ENCODE measurements around the gene XXYLT1.
"Not testable (repeated sequence)": the region's sequence is repeated elsewhere in the genome, so short reads cannot be mapped to it uniquely, and the experiment has no call there.

Gene XXYLT1, protein sequence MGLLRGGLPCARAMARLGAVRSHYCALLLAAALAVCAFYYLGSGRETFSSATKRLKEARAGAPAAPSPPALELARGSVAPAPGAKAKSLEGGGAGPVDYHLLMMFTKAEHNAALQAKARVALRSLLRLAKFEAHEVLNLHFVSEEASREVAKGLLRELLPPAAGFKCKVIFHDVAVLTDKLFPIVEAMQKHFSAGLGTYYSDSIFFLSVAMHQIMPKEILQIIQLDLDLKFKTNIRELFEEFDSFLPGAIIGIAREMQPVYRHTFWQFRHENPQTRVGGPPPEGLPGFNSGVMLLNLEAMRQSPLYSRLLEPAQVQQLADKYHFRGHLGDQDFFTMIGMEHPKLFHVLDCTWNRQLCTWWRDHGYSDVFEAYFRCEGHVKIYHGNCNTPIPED

DNA sequence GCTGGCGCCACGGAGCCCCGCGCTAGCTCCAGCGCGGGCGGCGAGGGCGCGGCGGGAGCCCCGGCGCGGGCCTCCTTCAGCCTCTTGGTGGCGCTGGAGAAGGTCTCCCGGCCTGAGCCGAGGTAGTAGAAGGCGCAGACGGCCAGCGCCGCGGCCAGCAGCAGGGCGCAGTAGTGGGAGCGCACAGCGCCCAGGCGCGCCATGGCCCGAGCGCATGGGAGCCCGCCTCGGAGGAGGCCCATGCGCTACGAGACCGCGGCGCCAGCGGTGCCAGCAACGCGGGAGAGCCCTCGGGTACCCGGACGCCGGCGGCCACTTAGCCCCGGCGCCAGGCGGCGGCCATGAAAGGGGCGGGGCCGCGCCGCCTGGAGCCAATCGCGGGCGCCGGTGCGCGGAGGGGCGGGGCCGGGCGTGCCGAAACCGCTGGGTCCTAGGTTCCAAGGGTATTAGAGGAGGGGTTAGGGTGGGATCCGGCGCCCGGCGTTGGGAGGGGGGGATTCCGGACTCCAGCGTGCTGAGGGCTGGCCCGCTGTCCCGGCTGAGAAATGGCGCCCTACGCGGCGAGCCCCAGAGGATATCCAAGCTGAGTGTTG lies at the start of gene XXYLT1:
TSS of gene XXYLT1 (minus strand) at position 343 of the 593 bp plus-strand sequence. CDS start at position 242, 101 bp downstream.
- no peaks in the 10 kb centered on the region for H3K27me3 ChIP-seq (ENCODE audit: control insufficient read depth in 5 of 5, insufficient read depth in 4 of 5, low read length in 5 of 5)
- H3K27ac ChIP-seq (ENCODE audit: low read depth, low read length), result peak within 1 kb of the TSS; percentile 73

DNA sequence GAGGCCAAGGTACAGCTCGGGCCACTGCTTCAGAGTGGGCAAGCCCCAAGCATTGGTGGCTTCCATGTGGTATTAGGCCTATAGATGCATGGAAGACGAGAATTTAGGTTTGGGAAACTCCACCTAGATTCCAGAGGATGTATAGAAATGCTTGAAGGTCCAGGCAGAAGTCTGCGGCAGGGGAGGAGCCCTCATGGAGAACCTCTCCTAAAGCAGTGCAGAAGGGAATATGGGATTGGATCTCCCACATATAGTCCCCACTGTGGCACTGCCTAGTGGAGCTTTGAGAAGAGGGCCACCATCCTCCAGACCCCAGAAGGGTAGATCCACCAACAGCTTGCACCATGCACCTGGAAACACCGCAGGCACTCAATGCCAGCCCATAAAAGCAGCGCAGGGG lies 48.1 kb upstream of the XXYLT1 start:
- Histone ChIP-seq H3K27me3 (ENCODE audit: control insufficient read depth in 5 of 5, insufficient read depth in 4 of 5, low read length in 5 of 5) (no peaks in the 10 kb centered on the region), H3K9ac (ENCODE audit: low read length in 5 of 5) (no peak overlapping the region), H3K27ac (ENCODE audit: low read depth, low read length) (no peak overlapping the region), H3K4me3 (ENCODE audit: low read depth in 1 of 5, low read length in 5 of 5) (no peak overlapping the region), H3K4me1 (ENCODE audit: control insufficient read depth in 5 of 5, insufficient read depth in 5 of 5, low read length in 5 of 5) (no peaks in the 10 kb centered on the region), H3K36me3 (ENCODE audit: control insufficient read depth in 5 of 5, insufficient read depth in 5 of 5, low read length in 5 of 5) (peaks cover 10 to 21% (median 12%) of the 10 kb centered on the region in 5 donors), H3K9me3 (ENCODE audit: control insufficient read depth in 5 of 5, low read length in 5 of 5) (no peaks in the 10 kb centered on the region)

More for the DNA sequence above, at the start of gene XXYLT1:
- Histone ChIP-seq H3K9me3 (ENCODE audit: control insufficient read depth in 5 of 5, low read length in 5 of 5) (no peaks in the 10 kb centered on the region), H3K9ac (ENCODE audit: low read length in 5 of 5) (peak within 1 kb of the TSS in 4 of 5 donors; percentile 63 to 79 (median 67)), H3K36me3 (ENCODE audit: control insufficient read depth in 5 of 5, insufficient read depth in 5 of 5, low read length in 5 of 5) (peaks cover 0 to 9% (median 2%) of the 10 kb centered on the region in 5 donors), H3K4me3 (ENCODE audit: low read depth in 1 of 5, low read length in 5 of 5) (peak within 1 kb of the TSS; percentile 78 to 98 (median 86)), H3K4me1 (ENCODE audit: control insufficient read depth in 5 of 5, insufficient read depth in 5 of 5, low read length in 5 of 5) (peaks cover 6 to 29% (median 26%) of the 10 kb centered on the region in 5 donors)

DNA sequence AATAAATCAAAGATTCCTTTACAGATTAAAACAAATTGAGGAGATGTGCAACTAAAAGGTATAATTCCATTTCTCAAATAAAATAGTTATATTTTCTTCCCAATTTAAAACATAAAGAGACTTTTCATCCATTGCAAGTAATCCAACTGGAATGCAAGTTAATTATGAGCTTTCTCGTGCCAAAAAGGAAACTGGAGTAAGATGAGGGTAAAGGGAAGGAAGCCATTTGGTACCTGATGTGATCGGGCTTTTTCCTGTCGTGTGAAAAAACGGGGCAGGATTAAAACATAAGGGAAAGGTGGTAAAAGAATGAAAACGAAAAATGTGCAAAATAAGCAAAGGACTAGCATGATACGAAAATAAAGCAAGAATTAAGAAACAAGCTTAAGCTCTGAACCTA lies 41.8 kb upstream of the XXYLT1 start:
- no peak overlapping the region for H3K27ac ChIP-seq (ENCODE audit: low read depth, low read length)
- no peak overlapping the region for H3K9ac ChIP-seq (ENCODE audit: low read length in 5 of 5)
- H3K4me3 ChIP-seq (ENCODE audit: low read depth in 1 of 5, low read length in 5 of 5), result no peak overlapping the region
- no peaks in the 10 kb centered on the region for H3K27me3 ChIP-seq (ENCODE audit: control insufficient read depth in 5 of 5, insufficient read depth in 4 of 5, low read length in 5 of 5)
- peaks cover 0 to 8% (median 0%) of the 10 kb centered on the region in 5 donors for H3K4me1 ChIP-seq (ENCODE audit: control insufficient read depth in 5 of 5, insufficient read depth in 5 of 5, low read length in 5 of 5)
- no peaks in the 10 kb centered on the region for H3K9me3 ChIP-seq (ENCODE audit: control insufficient read depth in 5 of 5, low read length in 5 of 5)
- H3K36me3 ChIP-seq (ENCODE audit: control insufficient read depth in 5 of 5, insufficient read depth in 5 of 5, low read length in 5 of 5), result peaks cover 0 to 12% (median 0%) of the 10 kb centered on the region in 5 donors

DNA sequence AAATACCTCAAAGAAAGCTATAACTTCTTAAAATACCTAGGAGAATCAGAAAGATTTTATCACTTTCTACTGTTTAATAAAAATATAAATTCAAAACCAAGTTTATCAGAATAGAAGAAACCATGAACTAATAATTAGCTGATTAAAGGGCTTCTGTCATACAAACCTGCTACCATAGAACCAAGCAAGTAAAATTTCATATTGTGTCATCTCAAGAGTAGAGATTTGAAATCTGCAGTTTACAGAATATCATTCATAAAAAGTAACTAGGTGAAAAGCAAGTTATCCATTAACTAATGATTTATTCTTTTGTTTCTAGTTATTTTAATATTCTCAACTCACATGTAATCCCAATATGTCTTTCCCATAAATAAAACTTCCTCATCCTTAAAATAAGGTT lies 36.8 kb upstream of the XXYLT1 start:
- Histone ChIP-seq H3K4me3 (ENCODE audit: low read depth in 1 of 5, low read length in 5 of 5) (no peak overlapping the region), H3K27ac (ENCODE audit: low read depth, low read length) (no peak overlapping the region), H3K9me3 (ENCODE audit: control insufficient read depth in 5 of 5, low read length in 5 of 5) (no peaks in the 10 kb centered on the region), H3K36me3 (ENCODE audit: control insufficient read depth in 5 of 5, insufficient read depth in 5 of 5, low read length in 5 of 5) (peaks cover 15 to 30% (median 17%) of the 10 kb centered on the region in 5 donors), H3K4me1 (ENCODE audit: control insufficient read depth in 5 of 5, insufficient read depth in 5 of 5, low read length in 5 of 5) (peaks cover 0 to 4% (median 0%) of the 10 kb centered on the region in 5 donors), H3K27me3 (ENCODE audit: control insufficient read depth in 5 of 5, insufficient read depth in 4 of 5, low read length in 5 of 5) (no peaks in the 10 kb centered on the region), H3K9ac (ENCODE audit: low read length in 5 of 5) (no peak overlapping the region)

DNA sequence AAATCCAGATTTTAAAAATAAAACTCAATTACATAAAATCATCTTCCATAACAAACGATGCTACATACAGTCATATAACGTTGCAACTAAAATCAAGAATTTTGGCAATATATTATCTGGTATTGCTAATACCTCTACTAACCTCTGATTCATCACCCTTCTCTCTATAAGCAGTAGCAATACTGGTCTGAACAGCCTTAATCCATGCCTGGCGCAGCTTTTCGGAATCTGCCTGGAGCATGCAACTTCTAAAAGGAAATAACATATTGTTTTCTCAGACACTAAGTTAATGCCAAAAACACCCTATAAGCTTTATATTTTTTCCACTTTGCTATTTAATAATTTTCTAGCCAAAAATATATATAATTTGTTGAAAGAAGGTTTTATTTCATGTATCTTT lies 35.4 kb upstream of the XXYLT1 start:
- H3K36me3 ChIP-seq (ENCODE audit: control insufficient read depth in 5 of 5, insufficient read depth in 5 of 5, low read length in 5 of 5), result peaks cover 21 to 38% (median 24%) of the 10 kb centered on the region in 5 donors
- H3K27ac ChIP-seq (ENCODE audit: low read depth, low read length), result no peak overlapping the region
- H3K9ac ChIP-seq (ENCODE audit: low read length in 5 of 5), result no peak overlapping the region
- H3K27me3 ChIP-seq (ENCODE audit: control insufficient read depth in 5 of 5, insufficient read depth in 4 of 5, low read length in 5 of 5), result no peaks in the 10 kb centered on the region
- no peaks in the 10 kb centered on the region for H3K4me1 ChIP-seq (ENCODE audit: control insufficient read depth in 5 of 5, insufficient read depth in 5 of 5, low read length in 5 of 5)
- H3K4me3 ChIP-seq (ENCODE audit: low read depth in 1 of 5, low read length in 5 of 5), result no peak overlapping the region
- H3K9me3 ChIP-seq (ENCODE audit: control insufficient read depth in 5 of 5, low read length in 5 of 5), result no peaks in the 10 kb centered on the region

DNA sequence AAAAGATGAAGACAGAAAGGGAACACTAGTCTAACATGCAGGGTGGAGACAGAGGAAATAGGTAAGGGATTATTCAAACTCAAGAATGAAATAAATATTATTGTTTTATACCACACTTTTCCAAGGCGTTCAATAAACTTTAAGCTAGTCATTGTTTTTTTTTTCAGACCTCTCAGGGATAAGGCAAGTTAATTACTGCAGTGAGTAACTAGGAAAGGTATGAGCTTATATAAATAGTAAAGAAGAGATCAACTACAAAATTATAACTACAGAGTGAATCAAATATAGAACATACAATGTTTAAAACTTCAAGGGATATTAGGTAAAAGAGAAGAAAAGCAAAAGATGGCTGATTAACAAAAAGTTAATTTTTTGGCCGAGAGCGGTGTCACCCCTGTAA lies 31.5 kb upstream of the XXYLT1 start:
- peaks cover 21 to 50% (median 35%) of the 10 kb centered on the region in 5 donors for H3K36me3 ChIP-seq (ENCODE audit: control insufficient read depth in 5 of 5, insufficient read depth in 5 of 5, low read length in 5 of 5)
- H3K4me1 ChIP-seq (ENCODE audit: control insufficient read depth in 5 of 5, insufficient read depth in 5 of 5, low read length in 5 of 5), result no peaks in the 10 kb centered on the region
- H3K9me3 ChIP-seq (ENCODE audit: control insufficient read depth in 5 of 5, low read length in 5 of 5), result no peaks in the 10 kb centered on the region
- no peak overlapping the region for H3K9ac ChIP-seq (ENCODE audit: low read length in 5 of 5)
- H3K27ac ChIP-seq (ENCODE audit: low read depth, low read length), result no peak overlapping the region
- H3K4me3 ChIP-seq (ENCODE audit: low read depth in 1 of 5, low read length in 5 of 5), result no peak overlapping the region
- no peaks in the 10 kb centered on the region for H3K27me3 ChIP-seq (ENCODE audit: control insufficient read depth in 5 of 5, insufficient read depth in 4 of 5, low read length in 5 of 5)

DNA sequence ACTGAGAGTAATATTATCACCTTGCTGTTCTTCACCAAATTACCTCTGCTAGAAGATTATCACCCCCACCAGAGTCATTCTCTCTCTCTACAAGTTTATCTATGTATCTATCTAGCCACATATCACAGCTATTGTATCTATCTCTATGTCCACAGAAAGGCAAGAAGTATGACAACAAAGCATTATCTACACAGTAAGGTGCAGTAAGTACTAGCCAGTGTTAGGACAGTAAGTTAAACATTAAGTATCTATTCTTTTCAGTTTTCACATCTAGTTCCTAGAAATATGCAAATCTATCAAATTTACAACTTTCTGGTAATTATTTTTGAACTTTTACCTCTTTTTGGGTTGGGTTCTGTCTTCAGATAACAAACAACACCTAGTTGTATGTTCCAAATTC lies 26.5 kb upstream of the XXYLT1 start:
- Histone ChIP-seq H3K27me3 (ENCODE audit: control insufficient read depth in 5 of 5, insufficient read depth in 4 of 5, low read length in 5 of 5) (no peaks in the 10 kb centered on the region), H3K9me3 (ENCODE audit: control insufficient read depth in 5 of 5, low read length in 5 of 5) (no peaks in the 10 kb centered on the region), H3K36me3 (ENCODE audit: control insufficient read depth in 5 of 5, insufficient read depth in 5 of 5, low read length in 5 of 5) (peaks cover 17 to 52% (median 27%) of the 10 kb centered on the region in 5 donors), H3K9ac (ENCODE audit: low read length in 5 of 5) (no peak overlapping the region), H3K4me1 (ENCODE audit: control insufficient read depth in 5 of 5, insufficient read depth in 5 of 5, low read length in 5 of 5) (no peaks in the 10 kb centered on the region), H3K27ac (ENCODE audit: low read depth, low read length) (no peak overlapping the region), H3K4me3 (ENCODE audit: low read depth in 1 of 5, low read length in 5 of 5) (no peak overlapping the region)

DNA sequence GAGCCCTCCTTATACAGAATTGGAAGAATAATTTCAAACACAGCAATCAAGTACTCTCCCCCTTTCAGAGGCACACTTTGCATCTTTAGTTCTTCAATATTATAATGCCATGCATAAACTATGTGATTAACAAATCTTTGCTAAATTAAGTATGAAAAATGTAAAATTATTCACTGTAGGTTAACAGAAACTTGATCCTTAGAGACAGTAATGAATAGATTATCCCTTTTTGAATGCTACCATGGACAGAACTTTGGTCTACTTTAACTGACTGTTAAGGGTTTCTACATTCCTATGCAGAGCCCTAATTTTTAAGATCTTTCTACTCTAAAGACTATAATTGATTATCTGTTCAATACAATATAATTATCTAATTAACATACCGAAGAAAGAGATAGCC lies 25.7 kb upstream of the XXYLT1 start:
- Histone ChIP-seq H3K27me3 (ENCODE audit: control insufficient read depth in 5 of 5, insufficient read depth in 4 of 5, low read length in 5 of 5) (no peaks in the 10 kb centered on the region), H3K9me3 (ENCODE audit: control insufficient read depth in 5 of 5, low read length in 5 of 5) (no peaks in the 10 kb centered on the region), H3K4me1 (ENCODE audit: control insufficient read depth in 5 of 5, insufficient read depth in 5 of 5, low read length in 5 of 5) (no peaks in the 10 kb centered on the region), H3K9ac (ENCODE audit: low read length in 5 of 5) (no peak overlapping the region), H3K27ac (ENCODE audit: low read depth, low read length) (no peak overlapping the region), H3K36me3 (ENCODE audit: control insufficient read depth in 5 of 5, insufficient read depth in 5 of 5, low read length in 5 of 5) (peaks cover 17 to 56% (median 24%) of the 10 kb centered on the region in 5 donors), H3K4me3 (ENCODE audit: low read depth in 1 of 5, low read length in 5 of 5) (no peak overlapping the region)

DNA sequence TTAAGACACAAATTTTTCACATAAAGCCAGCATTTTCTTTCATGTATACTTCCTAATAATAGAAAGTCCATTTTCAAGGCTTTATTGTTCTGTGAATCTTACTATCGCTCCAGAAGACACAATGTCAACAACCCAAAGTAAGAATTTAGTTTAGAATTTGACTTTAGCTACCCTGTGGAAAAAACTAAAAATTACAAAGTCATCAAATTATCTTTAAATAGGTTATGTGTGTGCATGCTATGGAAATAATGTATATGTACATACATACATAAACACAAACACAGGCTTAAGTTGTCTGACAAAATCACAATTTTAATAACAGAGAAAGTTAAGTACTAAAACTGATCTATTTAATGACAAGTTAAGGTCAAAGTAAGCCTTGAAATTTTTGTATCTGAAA lies 20.2 kb upstream of the XXYLT1 start:
- H3K9ac ChIP-seq (ENCODE audit: low read length in 5 of 5), result no peak overlapping the region
- no peak overlapping the region for H3K4me3 ChIP-seq (ENCODE audit: low read depth in 1 of 5, low read length in 5 of 5)
- no peaks in the 10 kb centered on the region for H3K4me1 ChIP-seq (ENCODE audit: control insufficient read depth in 5 of 5, insufficient read depth in 5 of 5, low read length in 5 of 5)
- H3K36me3 ChIP-seq (ENCODE audit: control insufficient read depth in 5 of 5, insufficient read depth in 5 of 5, low read length in 5 of 5), result peaks cover 31 to 68% (median 38%) of the 10 kb centered on the region in 5 donors
- no peak overlapping the region for H3K27ac ChIP-seq (ENCODE audit: low read depth, low read length)
- no peaks in the 10 kb centered on the region for H3K27me3 ChIP-seq (ENCODE audit: control insufficient read depth in 5 of 5, insufficient read depth in 4 of 5, low read length in 5 of 5)
- no peaks in the 10 kb centered on the region for H3K9me3 ChIP-seq (ENCODE audit: control insufficient read depth in 5 of 5, low read length in 5 of 5)

DNA sequence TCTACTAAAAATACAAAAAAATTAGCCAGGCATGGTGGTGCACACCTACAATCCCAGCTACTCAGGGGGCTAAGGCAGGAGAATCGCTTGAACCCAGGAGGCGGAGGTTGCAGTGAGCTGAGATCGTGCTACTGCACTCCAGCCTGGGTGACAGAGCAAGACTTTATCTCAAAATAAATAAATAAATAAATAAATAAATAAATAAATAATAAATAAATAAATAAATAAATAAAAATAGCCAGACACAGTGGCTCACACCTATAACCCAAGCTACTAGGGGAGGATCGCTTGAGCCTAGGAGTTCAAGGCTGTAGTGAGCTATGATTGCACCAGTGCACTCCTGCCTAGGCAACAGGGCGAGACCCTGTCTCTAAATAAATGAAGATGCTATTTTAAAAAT lies 19.7 kb upstream of the XXYLT1 start:
- H3K4me1 ChIP-seq (ENCODE audit: control insufficient read depth in 5 of 5, insufficient read depth in 5 of 5, low read length in 5 of 5); H3K27me3 ChIP-seq (ENCODE audit: control insufficient read depth in 5 of 5, insufficient read depth in 4 of 5, low read length in 5 of 5); H3K4me3 ChIP-seq (ENCODE audit: low read depth in 1 of 5, low read length in 5 of 5); H3K9ac ChIP-seq (ENCODE audit: low read length in 5 of 5); H3K9me3 ChIP-seq (ENCODE audit: control insufficient read depth in 5 of 5, low read length in 5 of 5); H3K27ac ChIP-seq (ENCODE audit: low read depth, low read length): not testable (repeated sequence)
- H3K36me3 ChIP-seq (ENCODE audit: control insufficient read depth in 5 of 5, insufficient read depth in 5 of 5, low read length in 5 of 5), result peaks cover 35 to 73% (median 41%) of the 10 kb centered on the region in 5 donors
